HG02973 (cell line): Measurements from ENCODE around the gene RBL2.
A peak's percentile ranks its signal among the peaks of the same experiment; 100 is the strongest.

ENCODE experiments used
- ATAC-seq: cut with Tn5 transposase; IDR thresholded peaks from one replicate; pipeline ENCODE4 v1.9.1; 2021; ENCODE audit warnings: moderate library complexity; ENCODE audit not compliant: unreplicated experiment

Gene RBL2

GRCh38 chr16:53446090-53446489 is 11.8 kb downstream of the RBL2 start:
- no peak for ATAC-seq

- ATAC-seq = no peak
Measured at GRCh38 chr16:53449816-53450517, 15.7 kb downstream of the RBL2 start.

- ATAC-seq = no peak
Measured at GRCh38 chr16:53453928-53454327, 19.7 kb downstream of the RBL2 start.

- no peak for ATAC-seq
Measured at GRCh38 chr16:53456625-53457024, 22.4 kb downstream of the RBL2 start.

GRCh38 chr16:53457670-53458069 is 23.4 kb downstream of the RBL2 start:
- peak; percentile 100 for ATAC-seq

- ATAC-seq = no peak
Measured at GRCh38 chr16:53458635-53459034, 24.4 kb downstream of the RBL2 start.

- ATAC-seq = no peak
Measured at GRCh38 chr16:53465606-53466280, 31.5 kb downstream of the RBL2 start.

GRCh38 chr16:53476867-53477266 is 42.6 kb downstream of the RBL2 start:
- no peak for ATAC-seq

GRCh38 chr16:53478965-53479364 is 44.7 kb downstream of the RBL2 start:
- no peak for ATAC-seq

- no peak for ATAC-seq
Measured at GRCh38 chr16:53480394-53480793, 46.1 kb downstream of the RBL2 start.

- no peak for ATAC-seq
Measured at GRCh38 chr16:53482123-53482522, 47.9 kb downstream of the RBL2 start.

GRCh38 chr16:53484542-53484941 is 50.3 kb downstream of the RBL2 start:
- no peak for ATAC-seq

GRCh38 chr16:53486230-53486629 is 52.0 kb downstream of the RBL2 start:
- no peak for ATAC-seq

GRCh38 chr16:53489755-53490154 is 55.5 kb downstream of the RBL2 start:
- ATAC-seq = no peak

- no peak for ATAC-seq
Measured at GRCh38 chr16:53492503-53492902, 58.2 kb downstream of the RBL2 start.

GRCh38 chr16:53494636-53495035 is 60.4 kb downstream of the RBL2 start:
- no peak for ATAC-seq

GRCh38 chr16:53495325-53495724 is 61.1 kb downstream of the RBL2 start:
- ATAC-seq = no peak

GRCh38 chr16:53498984-53499383 is 64.7 kb downstream of the RBL2 start:
- no peak for ATAC-seq

GRCh38 chr16:53501216-53501859 is 67.1 kb downstream of the RBL2 start:
- no peak for ATAC-seq

- peak; percentile 26 for ATAC-seq
Measured at GRCh38 chr16:53502331-53503269, 68.3 kb downstream of the RBL2 start, which contains the start of gene AKTIP. TSS of gene AKTIP (minus strand) at chr16:53503209. CDS start at chr16:53500259, 2,950 bp downstream.
